ENCODE results near the gene PSD4. TPM values are rescaled to one million over a fixed set of nuclear protein-coding genes. Genes with fewer than 3 reads are reported as not detected.

The PSD4 gene
- total and polyA plus RNA-seq, 2 of the 8 experiments (the other 6 are each of a cell fraction or from before 2014, with no cell fraction given): 0.53 to 1.2 TPM

GRCh38 chr2:113178891-113179290, 5.1 kb downstream of the PSD4 start:
- H2BK5ac ChIP-seq (ENCODE audit: low read depth, low read length): no peak overlapping the region
- H3K23me2 ChIP-seq (ENCODE audit: low read depth, low read length): 0 out of 2 replicates have a peak, but pooled peaks cover 2% of the 10 kb centered on the region
- H3K4me3 ChIP-seq (ENCODE audit: extremely low read depth in 1 of 4, insufficient read depth in 2 of 4, low read depth in 3 of 4, low read length in 4 of 4): no peak overlapping the region
- H3K18ac ChIP-seq (ENCODE audit: extremely low read depth, low read length): no peak overlapping the region
- H4K5ac ChIP-seq (ENCODE audit: insufficient read length, low read depth, low read length): no peak overlapping the region
- H2BK15ac ChIP-seq (ENCODE audit: low read length): no peak overlapping the region
- H3K79me1 ChIP-seq (ENCODE audit: low read depth, low read length): no peaks in the 10 kb centered on the region
- H2BK12ac ChIP-seq (ENCODE audit: low read depth, low read length): no peak overlapping the region
- POLR2A ChIA-PET (ENCODE audit: partially characterized antibody): no interaction called here
- no peak overlapping the region for H2BK120ac ChIP-seq (replicated peaks; ENCODE audit: low read depth, low read length)
- no peak for FAIRE-seq
- H3K36me3 ChIP-seq (ENCODE audit: control insufficient read depth in 2 of 4, insufficient read depth in 4 of 4, low read length in 3 of 4): no peaks in the 10 kb centered on the region
- H3K9ac ChIP-seq (replicated peaks in 1 of 4; ENCODE audit: extremely low read depth in 1 of 4, low read depth in 3 of 4, low read length in 3 of 4): no peak overlapping the region
- H3K9me3 ChIP-seq (ENCODE audit: insufficient read depth in 2 of 2, low read depth in 1 of 2, low read length in 1 of 2): no peaks in the 10 kb centered on the region
- H3K27me3 ChIP-seq (replicated peaks in 1 of 4; ENCODE audit: control insufficient read depth in 3 of 4, extremely low read depth in 1 of 4, insufficient read depth in 3 of 4, low read length in 3 of 4): no peaks in the 10 kb centered on the region
- DNase-seq (ENCODE audit: low read depth in 1 of 2, low spot score in 2 of 2): no peak
- H3K56ac ChIP-seq (replicated peaks; ENCODE audit: insufficient read length, low read depth, low read length): no peak overlapping the region
- H3K4ac ChIP-seq (replicated peaks; ENCODE audit: insufficient read length, low read depth, low read length): no peak overlapping the region
- no peak overlapping the region for H3K27ac ChIP-seq (ENCODE audit: low read depth, low read length)
- WGBS, 2 experiments (ENCODE audit: extremely low coverage in 1 of 2, insufficient coverage in 1 of 2, insufficient read length in 1 of 2, insufficient replicate concordance in 2 of 2, low coverage in 1 of 2, low lambda C conversion rate in 2 of 2, missing lambda C conversion rate in 1 of 2): 88% methylated on average over 4 of the region's 4 CpGs; no CpG with 5 or more reads in 1 of the 2 experiments
- peaks cover 0 to 6% (median 2%) of the 10 kb centered on the region in 4 experiments; a peak in 3 of 7 replicates for H3K4me1 ChIP-seq (replicated peaks in 1 of 4; ENCODE audit: control insufficient read depth in 3 of 4, insufficient read depth in 4 of 4, low read length in 3 of 4)
- H4K8ac ChIP-seq (ENCODE audit: extremely low read depth, insufficient read depth, low read length): no peak overlapping the region
- H4K20me1 ChIP-seq (replicated peaks in 1 of 2; ENCODE audit: control insufficient read depth in 1 of 2, insufficient read depth in 2 of 2, low read length in 2 of 2): no peaks in the 10 kb centered on the region
- H2AK5ac ChIP-seq (ENCODE audit: low read depth, low read length): no peak overlapping the region
- H4K91ac ChIP-seq (replicated peaks; ENCODE audit: insufficient read length, low read length): no peak overlapping the region
- H3K79me2 ChIP-seq (ENCODE audit: control insufficient read depth in 1 of 2, insufficient read depth in 2 of 2, low read length in 2 of 2): no peaks in the 10 kb centered on the region
- TF ChIP-seq POU5F1 (IDR thresholded peaks at IDR 0.05; ENCODE audit: low read depth, low read length) (no peak), MAFK (IDR thresholded peaks at IDR 0.05; ENCODE audit: low read depth, low read length) (no peak), TBP (IDR thresholded peaks at IDR 0.05; ENCODE audit: low read depth, low read length) (no peak), JUND (IDR thresholded peaks at IDR 0.05; ENCODE audit: low read length) (no peak)
- CTCF ChIA-PET (ENCODE audit: partially characterized antibody): interaction anchor here (1.3 to 3.9 kb wide), 2 partner anchors 25 to 41 kb away, joined by 4 to 34 read pairs; no protein-coding TSS in a partner anchor
- no peak overlapping the region for H3K14ac ChIP-seq (ENCODE audit: insufficient read length)
- H3K23ac ChIP-seq (ENCODE audit: insufficient read length): no peak overlapping the region
- no peak overlapping the region for H2BK20ac ChIP-seq (ENCODE audit: low read length)
- H3K4me2 ChIP-seq (ENCODE audit: insufficient read depth in 1 of 2, low read depth in 2 of 2, low read length in 2 of 2): no peak overlapping the region
- no peak overlapping the region for H2AFZ ChIP-seq (ENCODE audit: low read length)
